Gastrocnemius medialis (tissue), 4 donors: ENCODE data around the gene NR4A1. TPM values are rescaled to one million over a fixed set of nuclear protein-coding genes. Genes with fewer than 3 reads are reported as not detected.

Experiments used
- ATAC-seq, 2 donors: fragments of 150-250 bp; one replicate each; pipeline ENCODE4 v1.9.1; 2016
- DNase-seq, 2 donors: peaks; one replicate each; pipeline ENCODE4 v3.0.0-alpha.2; 2019
- H3K27ac ChIP-seq, 4 donors: fragments of 200-600 bp; sonication (generic); 1 replicate in 1 of 4; 2 replicates in 3 of 4; pipeline ENCODE4 v1.5.1; 2016 to 2018; ENCODE audit warnings: mild to moderate bottlenecking in 2 of 4, moderate library complexity in 1 of 4
- H3K27me3 ChIP-seq, 3 donors: fragments of 200-600 bp; sonication (generic) in 2 of 3; 1 replicate in 1 of 3; 2 replicates in 2 of 3; pipeline versions ENCODE4 v1.5.1 to v1.6.0; 2016 to 2019; ENCODE audit warnings: mild to moderate bottlenecking in 1 of 3, moderate library complexity in 1 of 3
- H3K36me3 ChIP-seq, 2 donors: fragments of 200-600 bp; sonication (generic) in 1 of 2; one replicate each; pipeline ENCODE4 v1.5.1; 2017 to 2018
- H3K4me1 ChIP-seq, 2 donors: fragments of 200-600 bp; sonication (generic) in 1 of 2; one replicate each; pipeline ENCODE4 v1.5.1; 2016 to 2017; ENCODE audit warnings: mild to moderate bottlenecking in 2 of 2
- H3K4me3 ChIP-seq, 4 donors: fragments of 200-600 bp; sonication (generic) in 3 of 4; 1 replicate in 1 of 4; 2 replicates in 3 of 4; pipeline ENCODE4 v1.5.1; 2016 to 2019; ENCODE audit warnings: mild to moderate bottlenecking in 2 of 4
- H3K9me3 ChIP-seq, 3 donors: fragments of 200-600 bp; sonication (generic) in 2 of 3; 1 replicate in 1 of 3; 2 replicates in 2 of 3; pipeline ENCODE4 v1.5.1; 2016 to 2019
- POLR2A ChIP-seq, 2 donors: fragments of 450-650 bp; IDR thresholded peaks; one replicate each; pipeline ENCODE4 v1.6.1; 2017; ENCODE audit warnings: antibody characterized with exemption in 2 of 2, mild to moderate bottlenecking in 2 of 2, moderate library complexity in 2 of 2
- in situ Hi-C, 4 donors: fragments of 200-750 bp; cut with MboI; loops; one replicate each; pipeline versions ENCODE4 v1.15.0 to v1.8.0; 2017; ENCODE audit warnings: low sequenced_read_pairs in 4 of 4
- intact Hi-C: fragments of 100-400 bp; cut with DNase I; formaldehyde crosslinking; loops from one replicate; pipeline ENCODE4 v1.15.1; 2023; ENCODE audit warnings: low total_unique reads
- total RNA-seq, 4 donors: library from RNA; depleted of rRNA; stranded (reverse); fragments of >200 nt; gene quantifications; one replicate each; pipeline versions ENCODE4 v1.1.0 to v1.2.3, GENCODE V29; 2016
- TF ChIP-seq, protein P1 (sequence below), 5 experiments: fragments of 450-650 bp in 3 of 5; fragments of 200-600 bp in 2 of 5; sonication (generic) in 2 of 5; IDR thresholded peaks in 4 of 5; conservative IDR thresholded peaks in 1 of 5; 1 replicate in 4 of 5; 2 replicates in 1 of 5; pipeline ENCODE4 v1.5.1; 2016 to 2019; ENCODE audit warnings: antibody characterized with exemption in 5 of 5, mild to moderate bottlenecking in 3 of 5, moderate library complexity in 3 of 5

NR4A1 gene
- total RNA-seq, 4 donors from 2014 or later: 36.3 to 248 (median 90.1) TPM

DNA sequence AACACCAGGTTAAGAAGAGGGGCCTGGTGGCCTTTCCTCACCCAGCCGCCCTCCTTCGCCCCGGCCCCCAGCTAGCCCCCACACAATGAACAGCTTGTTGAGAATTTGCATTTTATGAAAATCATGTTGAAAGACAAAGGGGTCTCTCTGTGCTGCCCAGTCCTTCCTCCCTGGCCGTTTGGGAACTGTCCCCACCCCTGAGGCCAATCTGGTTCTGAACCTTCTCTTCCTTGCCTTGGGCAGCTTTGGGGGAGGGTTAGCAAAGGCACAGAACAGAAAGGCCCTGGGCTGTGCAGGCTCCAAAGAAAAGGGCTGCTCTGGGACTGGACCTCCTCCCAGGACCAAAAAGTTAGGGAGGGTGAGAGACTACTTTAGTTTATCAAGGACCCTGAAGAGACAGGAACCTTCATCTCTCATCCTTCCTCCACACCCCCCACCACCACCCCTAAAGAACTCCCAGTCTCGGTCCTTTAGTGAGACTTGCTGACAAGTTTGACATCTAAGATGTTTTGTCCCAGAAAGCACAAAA, 43.2 kb upstream of the NR4A1 start:
- Histone ChIP-seq H3K27ac (peak overlapping the region; percentile 72 to 85 (median 80)), H3K36me3 (no peaks in the 10 kb centered on the region), H3K4me3 (peak overlapping the region; percentile 59 to 71 (median 63)), H3K27me3 (peaks cover 2 to 19% (median 19%) of the 10 kb centered on the region in 3 donors), H3K9me3 (no peaks in the 10 kb centered on the region), H3K4me1 (peaks cover 0 to 13% of the 10 kb centered on the region in 2 donors)
- ATAC-seq: no peak
- intact Hi-C loops (no loop called here), in situ Hi-C loops (no loop called here)
- DNase-seq: no peak
- TF ChIP-seq, protein P1, sequence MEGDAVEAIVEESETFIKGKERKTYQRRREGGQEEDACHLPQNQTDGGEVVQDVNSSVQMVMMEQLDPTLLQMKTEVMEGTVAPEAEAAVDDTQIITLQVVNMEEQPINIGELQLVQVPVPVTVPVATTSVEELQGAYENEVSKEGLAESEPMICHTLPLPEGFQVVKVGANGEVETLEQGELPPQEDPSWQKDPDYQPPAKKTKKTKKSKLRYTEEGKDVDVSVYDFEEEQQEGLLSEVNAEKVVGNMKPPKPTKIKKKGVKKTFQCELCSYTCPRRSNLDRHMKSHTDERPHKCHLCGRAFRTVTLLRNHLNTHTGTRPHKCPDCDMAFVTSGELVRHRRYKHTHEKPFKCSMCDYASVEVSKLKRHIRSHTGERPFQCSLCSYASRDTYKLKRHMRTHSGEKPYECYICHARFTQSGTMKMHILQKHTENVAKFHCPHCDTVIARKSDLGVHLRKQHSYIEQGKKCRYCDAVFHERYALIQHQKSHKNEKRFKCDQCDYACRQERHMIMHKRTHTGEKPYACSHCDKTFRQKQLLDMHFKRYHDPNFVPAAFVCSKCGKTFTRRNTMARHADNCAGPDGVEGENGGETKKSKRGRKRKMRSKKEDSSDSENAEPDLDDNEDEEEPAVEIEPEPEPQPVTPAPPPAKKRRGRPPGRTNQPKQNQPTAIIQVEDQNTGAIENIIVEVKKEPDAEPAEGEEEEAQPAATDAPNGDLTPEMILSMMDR (IDR thresholded peaks at IDR 0.05 in 4 of 5, conservative IDR thresholded peaks at IDR 0.05 in 1 of 5): no peak
- TF ChIP-seq POLR2A (IDR thresholded peaks at IDR 0.05): no peak

DNA sequence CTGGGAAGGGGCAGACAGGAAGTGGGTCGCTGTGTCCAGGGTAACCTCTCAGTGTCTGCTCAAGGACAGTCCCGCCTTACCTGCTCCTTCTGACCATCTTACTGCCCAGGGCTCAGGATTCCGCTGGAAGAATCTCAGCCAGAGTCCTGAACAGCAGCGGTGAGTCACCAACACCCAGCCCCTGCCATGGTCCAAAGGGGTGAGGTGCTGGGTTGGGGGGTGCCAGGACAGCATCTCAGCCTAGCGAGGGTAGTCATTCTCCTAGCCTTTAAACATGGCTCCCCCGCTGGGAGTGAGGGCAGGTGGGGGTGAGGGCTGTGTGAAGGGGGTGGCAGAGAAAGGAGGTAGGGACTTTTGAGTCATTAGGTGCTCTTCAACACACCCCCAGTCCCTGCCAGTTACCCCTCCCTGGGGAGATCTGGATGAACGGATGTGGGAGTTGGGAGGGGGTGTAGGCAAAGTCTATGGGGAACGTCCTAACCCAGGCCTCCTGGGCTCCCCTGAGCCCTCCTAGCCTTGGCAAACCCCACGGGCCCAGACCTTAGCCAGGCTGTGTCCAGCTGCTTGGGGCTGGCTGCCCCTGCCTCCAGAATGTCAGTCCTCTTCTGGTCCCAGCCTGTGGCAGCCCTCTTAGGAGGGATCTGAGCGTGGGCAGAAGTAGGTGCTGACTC, 42.0 kb upstream of the NR4A1 start:
- H3K4me3 ChIP-seq: peak overlapping the region; percentile 59 to 71 (median 63)
- H3K27me3 ChIP-seq: peaks cover 2 to 19% (median 19%) of the 10 kb centered on the region in 3 donors
- in situ Hi-C loops (no loop called here), intact Hi-C loops (no loop called here)
- H3K27ac ChIP-seq: peak overlapping the region; percentile 71 to 85 (median 80)
- no peak for ATAC-seq
- H3K4me1 ChIP-seq: peaks cover 0 to 11% of the 10 kb centered on the region in 2 donors
- H3K9me3 ChIP-seq: no peaks in the 10 kb centered on the region
- TF ChIP-seq, protein P1 (IDR thresholded peaks at IDR 0.05 in 4 of 5, conservative IDR thresholded peaks at IDR 0.05 in 1 of 5): no peak
- TF ChIP-seq POLR2A (IDR thresholded peaks at IDR 0.05): no peak
- H3K36me3 ChIP-seq: no peaks in the 10 kb centered on the region
- no peak for DNase-seq

DNA sequence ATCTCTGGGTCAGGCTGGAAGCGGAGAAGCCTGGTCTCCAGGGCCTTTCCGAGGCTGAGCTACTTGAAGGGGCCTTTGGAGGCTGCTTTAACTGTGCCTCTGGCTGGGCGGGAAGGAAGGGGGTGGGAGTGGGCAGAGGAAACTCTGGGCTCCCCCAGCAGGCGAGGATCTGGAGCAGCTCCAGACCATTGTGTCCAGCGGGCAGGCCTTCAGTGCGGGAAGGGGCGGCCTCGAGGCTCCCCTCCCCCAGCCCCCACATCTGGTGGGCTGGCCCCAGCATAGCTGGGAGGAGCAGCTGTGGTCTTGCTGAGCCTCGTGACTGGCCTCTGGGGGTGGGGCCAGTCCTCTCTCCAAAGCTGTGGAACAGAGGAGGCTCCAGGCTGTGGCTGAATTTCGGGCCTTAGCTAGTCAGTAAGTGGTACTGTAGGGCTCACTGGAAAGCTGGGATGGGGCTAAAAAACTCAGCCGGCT, 41.1 kb upstream of the NR4A1 start:
- ATAC-seq (peak; percentile 50 to 51), DNase-seq (peak; percentile 42 to 56)
- TF ChIP-seq, protein P1 (IDR thresholded peaks at IDR 0.05 in 4 of 5, conservative IDR thresholded peaks at IDR 0.05 in 1 of 5): no peak
- no peak for TF ChIP-seq POLR2A (IDR thresholded peaks at IDR 0.05)
- Histone ChIP-seq H3K27me3 (peaks cover 2 to 19% (median 19%) of the 10 kb centered on the region in 3 donors), H3K9me3 (no peaks in the 10 kb centered on the region), H3K27ac (peak overlapping the region; percentile 71 to 85 (median 80)), H3K4me1 (peaks cover 0 to 8% of the 10 kb centered on the region in 2 donors), H3K36me3 (no peaks in the 10 kb centered on the region), H3K4me3 (peak overlapping the region; percentile 31 to 67 (median 59))
- intact Hi-C loops (no loop called here), in situ Hi-C loops (no loop called here)

DNA sequence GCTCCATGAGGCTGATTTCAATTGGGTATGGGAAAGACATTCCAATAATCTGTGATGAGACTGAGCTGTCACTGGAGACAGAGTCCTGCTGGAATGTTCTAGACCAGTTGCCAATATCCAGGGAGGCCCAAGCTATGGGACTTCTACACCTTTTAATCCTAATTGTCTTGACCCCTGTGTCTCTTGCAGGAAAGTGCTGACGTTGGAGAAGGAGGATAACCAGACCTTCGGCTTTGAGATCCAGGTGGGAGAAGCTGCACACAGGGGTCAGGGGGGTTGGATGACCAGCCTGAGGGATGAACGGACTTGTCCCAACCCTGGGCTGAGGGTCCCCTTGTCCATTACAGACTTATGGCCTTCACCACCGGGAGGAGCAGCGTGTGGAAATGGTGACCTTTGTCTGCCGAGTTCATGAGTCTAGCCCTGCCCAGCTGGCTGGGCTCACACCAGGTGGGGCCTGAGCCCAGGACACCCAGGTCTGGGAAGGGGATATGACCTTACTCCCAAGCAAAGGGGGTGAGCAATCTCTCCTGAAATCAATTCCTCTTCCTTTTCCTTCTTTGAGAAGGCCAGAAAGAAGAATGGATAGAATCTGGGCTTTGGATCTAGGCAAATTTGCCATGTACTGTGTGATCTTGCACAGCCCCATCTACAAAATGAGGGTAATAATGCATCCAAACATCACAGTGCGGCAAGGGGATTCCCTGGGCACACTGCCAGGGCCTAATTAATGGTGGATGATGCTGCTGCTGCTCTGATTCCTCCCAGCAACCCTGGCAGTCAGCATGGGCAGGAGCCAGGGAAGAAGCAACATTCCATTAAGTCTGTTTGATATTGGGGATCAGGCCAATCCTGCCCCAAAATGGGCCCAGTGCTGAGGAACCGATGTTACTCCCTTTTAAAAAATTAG, 40.3 kb upstream of the NR4A1 start:
- Histone ChIP-seq H3K36me3 (no peaks in the 10 kb centered on the region), H3K4me1 (peaks cover 0 to 8% of the 10 kb centered on the region in 2 donors), H3K27me3 (peaks cover 2 to 15% (median 14%) of the 10 kb centered on the region in 3 donors), H3K4me3 (peak overlapping the region in 1 of 4 donors; percentile 67), H3K27ac (peak overlapping the region; percentile 71 to 85 (median 80)), H3K9me3 (no peaks in the 10 kb centered on the region)
- no peak for TF ChIP-seq POLR2A (IDR thresholded peaks at IDR 0.05)
- TF ChIP-seq, protein P1 (IDR thresholded peaks at IDR 0.05 in 4 of 5, conservative IDR thresholded peaks at IDR 0.05 in 1 of 5): no peak
- DNase-seq (no peak), ATAC-seq (no peak)
- intact Hi-C loops (no loop called here), in situ Hi-C loops (no loop called here)
